HG02970 (cell line): ENCODE results near the gene CNP.
A peak's percentile ranks its signal among the peaks of the same experiment; 100 is the strongest.
"Not testable (repeated sequence)": the region's sequence is repeated elsewhere in the genome, so short reads cannot be mapped to it uniquely, and the experiment has no call there.

ENCODE experiments used
- ATAC-seq: cut with Tn5 transposase; IDR thresholded peaks from one replicate; pipeline ENCODE4 v1.9.1; 2021; ENCODE audit warnings: mild to moderate bottlenecking, moderate library complexity, moderate number of reproducible peaks; ENCODE audit not compliant: unreplicated experiment, low FRiP score

The CNP gene

DNA sequence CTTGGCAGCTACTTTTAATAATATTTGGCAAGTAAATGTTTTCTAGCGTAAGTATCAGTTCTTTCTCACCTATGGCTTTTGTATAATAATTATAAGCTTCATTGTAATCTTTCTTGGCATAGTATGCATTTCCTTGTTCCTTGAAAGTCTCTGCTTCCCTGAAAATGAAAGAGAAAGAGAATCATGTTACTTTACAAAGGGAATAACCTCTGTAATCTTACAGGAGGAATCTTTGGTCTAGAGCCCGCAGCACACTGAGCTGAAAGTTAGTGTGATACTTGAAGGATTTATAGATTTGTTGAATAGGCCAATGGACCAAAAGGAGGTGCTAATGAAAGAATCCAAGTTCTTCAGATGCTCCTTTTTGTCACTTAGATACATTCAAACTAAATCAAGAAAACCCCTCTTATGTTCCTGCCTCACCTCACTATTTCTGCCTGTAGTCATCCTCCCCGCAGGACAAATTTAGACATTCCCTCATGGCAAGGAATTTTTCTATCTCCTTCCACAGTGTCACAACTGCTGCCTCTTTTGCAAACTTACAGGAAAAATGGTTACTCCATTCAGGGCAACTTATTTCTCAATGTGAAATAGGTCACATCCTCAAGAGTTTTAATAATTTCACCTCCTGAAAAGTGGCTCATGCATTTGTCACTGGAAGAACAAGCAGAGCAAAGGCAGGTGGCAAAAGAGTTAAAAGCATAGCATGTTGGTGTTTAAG lies 34.0 kb downstream of the CNP start:
- no peak for ATAC-seq

DNA sequence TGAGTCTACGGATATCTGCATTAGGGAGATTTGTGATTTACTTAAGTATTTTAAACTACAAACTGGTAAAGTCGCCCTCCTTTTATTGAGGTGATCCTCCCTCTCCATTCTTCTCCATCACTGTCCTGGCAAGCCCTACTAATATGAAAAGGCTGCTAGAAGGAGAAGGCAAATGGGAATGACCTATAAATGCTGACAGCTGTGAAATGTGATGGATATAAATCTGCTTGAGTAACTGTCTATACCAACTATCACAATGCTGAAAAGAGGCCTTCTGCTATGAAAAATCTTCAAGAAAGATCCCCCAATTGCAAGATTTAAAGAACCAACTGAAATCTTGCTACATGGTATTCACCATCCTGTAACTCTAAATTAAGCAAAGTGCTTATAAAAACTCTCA lies 35.1 kb downstream of the CNP start:
- ATAC-seq, result no peak

DNA sequence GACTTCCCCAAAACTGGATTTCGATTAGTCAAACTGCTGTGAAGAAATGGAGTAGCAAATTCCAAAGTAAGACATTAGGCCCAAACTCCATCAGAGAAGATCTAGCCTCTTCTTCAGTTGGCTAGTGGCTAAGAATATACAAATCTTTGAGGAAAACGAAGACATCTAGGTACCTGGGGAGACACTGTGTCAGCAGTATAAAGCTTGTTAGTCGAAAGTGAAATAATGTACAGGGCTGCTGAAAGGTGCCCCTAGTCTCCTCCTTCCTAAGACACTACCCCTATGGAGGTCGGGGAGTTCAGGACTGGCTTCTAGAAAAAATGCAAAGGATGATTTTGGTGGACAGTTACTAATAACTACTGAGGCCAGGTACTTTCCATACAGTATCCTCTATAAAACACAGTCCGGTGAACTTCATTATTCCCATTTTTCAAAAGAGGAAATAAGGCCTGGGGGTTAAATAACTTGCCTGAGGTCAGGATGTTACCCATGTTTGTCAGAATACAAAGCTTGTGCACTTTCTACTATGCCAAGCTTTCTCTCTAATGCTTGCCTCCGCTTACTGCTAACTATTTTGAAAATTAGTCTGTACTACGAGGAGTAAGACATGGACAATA lies 35.7 kb downstream of the CNP start:
- no peak for ATAC-seq

DNA sequence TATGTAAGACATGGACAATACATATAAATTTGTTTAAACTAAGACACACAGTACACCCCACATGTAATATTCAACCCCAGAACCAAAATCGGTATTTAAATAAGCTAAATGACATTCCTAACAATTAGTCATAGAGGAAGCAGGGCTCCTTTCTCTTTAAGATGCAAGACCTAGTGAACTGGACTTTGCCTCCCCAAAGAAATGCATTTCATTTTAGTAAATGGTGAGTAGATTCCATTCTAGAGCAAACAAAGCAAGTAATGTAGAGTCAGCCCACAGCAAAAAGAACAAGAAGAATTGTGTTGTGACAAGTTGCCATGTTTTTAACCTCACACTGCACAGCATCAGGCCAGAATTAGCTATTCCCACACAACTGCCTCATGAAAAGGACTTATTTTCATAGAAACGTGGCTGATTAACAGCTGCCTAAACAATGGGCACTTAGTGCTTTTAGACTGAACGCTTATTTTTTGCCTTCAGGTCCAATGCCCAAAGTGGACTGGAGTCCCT lies 36.3 kb downstream of the CNP start:
- ATAC-seq, result no peak

DNA sequence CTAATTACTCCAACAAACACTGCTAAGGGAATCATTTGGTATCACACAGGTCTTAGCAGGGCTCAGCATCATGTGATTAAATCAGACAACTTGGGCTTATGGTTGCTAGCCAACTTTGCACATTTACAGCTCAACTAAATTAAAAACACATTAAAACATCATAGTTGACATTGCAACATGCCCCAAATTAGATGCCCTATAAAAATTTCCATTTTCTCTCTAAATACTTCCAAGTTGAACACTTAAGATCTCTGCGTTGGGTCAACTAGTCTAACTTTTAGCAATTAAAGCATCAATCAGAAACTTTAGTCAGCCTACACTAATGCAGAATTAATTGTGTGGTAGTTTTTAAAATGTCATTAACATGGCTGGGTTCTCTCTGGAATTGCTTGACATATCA lies 38.6 kb downstream of the CNP start:
- no peak for ATAC-seq

DNA sequence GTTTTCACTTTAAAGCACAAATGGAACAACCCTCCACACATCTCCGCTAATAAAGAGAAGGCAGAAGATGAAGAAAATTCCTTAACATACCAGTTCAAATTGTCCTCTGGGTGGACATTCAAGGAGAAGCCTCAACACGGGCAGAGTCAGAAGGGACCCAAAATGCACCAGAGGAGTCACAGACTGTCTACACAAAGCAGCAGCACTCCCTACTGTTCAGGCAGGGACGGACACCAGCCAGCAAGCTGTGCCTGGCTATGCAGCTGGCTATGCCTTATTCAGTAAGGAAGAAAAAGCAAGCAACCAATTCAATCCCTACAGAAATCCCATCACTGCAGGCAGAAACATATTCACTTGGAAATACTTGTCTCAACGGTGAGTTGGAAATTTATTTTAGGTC lies 42.6 kb downstream of the CNP start:
- no peak for ATAC-seq

DNA sequence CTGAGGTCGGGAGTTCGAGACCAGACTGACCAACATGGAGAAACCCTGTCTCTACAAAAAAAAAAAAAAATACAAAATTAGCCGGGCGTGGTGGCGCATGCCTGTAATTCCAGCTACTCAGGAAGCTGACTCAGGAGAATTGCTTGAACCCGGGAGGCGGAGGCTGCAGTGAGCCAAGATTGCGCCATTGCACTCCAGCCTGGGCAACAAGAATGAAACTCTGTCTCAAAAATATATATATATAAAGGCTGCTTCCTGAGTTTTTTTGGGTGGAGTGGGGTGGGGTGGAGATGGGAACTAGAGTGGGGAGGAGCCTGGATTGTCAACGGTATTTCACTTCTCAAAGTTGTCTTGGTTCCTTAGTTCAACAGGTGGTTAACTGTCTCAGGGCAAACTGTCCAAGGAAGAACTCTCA lies 43.7 kb downstream of the CNP start:
- not testable (repeated sequence) for ATAC-seq

DNA sequence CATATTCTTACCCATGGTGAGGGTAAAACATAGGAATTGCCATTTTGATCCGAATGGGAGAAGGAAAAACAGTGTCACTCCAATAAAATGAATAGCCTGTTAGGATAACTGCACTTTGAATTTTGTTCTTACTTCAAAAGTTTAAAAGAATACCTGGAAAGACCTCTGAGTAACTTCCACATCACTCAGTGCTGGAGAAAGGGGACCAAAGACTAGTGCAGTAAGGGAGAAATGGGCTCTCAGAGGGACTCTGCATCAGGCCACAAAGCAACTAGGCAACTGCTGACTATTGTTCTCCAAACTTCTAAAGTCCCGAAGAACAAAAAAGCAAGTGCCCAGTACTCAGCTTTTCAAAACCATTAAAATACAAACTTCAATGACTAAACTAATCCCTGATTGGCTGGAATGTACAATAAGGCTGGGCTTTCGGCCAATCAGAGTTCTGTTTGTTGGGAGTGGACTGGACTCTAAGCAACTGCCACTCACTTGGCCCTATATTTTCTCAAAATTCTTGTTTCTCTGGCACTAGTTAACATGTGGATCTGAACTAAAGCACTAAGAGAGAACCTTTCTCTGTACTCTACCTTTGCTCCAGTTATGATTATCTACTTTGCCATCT lies 44.4 kb downstream of the CNP start:
- ATAC-seq, result no peak

DNA sequence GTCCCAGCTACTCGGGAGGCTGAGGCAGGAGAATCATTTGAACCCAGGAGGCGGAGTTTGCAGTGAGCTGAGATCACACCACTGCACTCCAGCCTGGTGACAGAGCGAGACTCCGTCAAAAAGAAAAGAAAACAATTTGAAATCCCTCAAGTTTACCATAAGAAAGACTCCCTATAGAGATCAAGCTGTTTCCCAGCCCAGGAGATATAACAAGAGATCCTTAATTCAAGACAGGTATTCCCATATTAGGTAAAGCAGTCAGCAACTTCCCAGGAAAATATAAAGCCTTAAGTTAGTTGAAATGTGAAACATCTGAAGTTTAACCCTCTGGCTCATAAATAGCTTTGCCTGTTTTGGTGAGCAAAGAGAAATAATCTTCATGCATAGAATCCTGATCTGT lies 45.8 kb downstream of the CNP start:
- not testable (repeated sequence) for ATAC-seq

DNA sequence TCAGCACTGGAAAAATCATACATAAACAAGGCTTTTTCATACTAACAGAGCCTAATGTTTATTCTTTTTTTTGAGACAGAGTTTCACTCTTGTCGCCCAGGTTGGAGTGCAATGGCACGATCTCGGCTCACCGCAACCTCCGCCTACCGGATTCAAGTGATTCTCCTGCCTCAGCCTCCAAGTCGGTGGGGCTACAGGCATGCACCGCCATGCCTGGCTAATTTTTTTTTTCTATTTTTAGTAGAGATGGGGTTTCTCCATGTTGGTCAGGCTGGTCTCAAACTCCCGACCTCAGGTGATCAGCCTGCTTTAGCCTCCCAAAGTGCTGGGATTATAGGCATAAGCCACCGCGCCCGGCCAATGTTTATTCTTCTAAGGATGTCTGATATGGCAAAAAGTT lies 47.1 kb downstream of the CNP start:
- ATAC-seq, result not testable (repeated sequence)

DNA sequence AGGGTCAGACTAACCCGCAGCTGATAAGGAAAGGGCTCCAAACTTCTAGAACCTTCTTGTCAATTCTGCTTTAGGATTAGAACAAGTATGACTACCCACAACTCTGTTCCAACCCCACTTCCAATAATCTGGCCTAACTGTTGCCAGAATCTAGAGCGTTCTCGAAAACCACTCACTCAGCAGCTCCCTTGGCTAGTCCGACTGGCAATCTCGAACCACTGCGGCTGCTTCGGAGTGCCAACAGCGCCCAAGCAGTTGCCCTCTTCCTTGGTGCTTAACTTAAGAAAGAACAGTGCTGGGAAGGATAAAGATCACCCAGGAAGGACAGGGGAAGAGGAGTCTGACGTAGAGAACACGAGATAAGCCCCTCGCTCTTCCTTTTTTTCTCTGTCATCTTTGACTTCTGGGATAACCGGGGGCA lies 49.8 kb downstream of the CNP start:
- no peak for ATAC-seq

DNA sequence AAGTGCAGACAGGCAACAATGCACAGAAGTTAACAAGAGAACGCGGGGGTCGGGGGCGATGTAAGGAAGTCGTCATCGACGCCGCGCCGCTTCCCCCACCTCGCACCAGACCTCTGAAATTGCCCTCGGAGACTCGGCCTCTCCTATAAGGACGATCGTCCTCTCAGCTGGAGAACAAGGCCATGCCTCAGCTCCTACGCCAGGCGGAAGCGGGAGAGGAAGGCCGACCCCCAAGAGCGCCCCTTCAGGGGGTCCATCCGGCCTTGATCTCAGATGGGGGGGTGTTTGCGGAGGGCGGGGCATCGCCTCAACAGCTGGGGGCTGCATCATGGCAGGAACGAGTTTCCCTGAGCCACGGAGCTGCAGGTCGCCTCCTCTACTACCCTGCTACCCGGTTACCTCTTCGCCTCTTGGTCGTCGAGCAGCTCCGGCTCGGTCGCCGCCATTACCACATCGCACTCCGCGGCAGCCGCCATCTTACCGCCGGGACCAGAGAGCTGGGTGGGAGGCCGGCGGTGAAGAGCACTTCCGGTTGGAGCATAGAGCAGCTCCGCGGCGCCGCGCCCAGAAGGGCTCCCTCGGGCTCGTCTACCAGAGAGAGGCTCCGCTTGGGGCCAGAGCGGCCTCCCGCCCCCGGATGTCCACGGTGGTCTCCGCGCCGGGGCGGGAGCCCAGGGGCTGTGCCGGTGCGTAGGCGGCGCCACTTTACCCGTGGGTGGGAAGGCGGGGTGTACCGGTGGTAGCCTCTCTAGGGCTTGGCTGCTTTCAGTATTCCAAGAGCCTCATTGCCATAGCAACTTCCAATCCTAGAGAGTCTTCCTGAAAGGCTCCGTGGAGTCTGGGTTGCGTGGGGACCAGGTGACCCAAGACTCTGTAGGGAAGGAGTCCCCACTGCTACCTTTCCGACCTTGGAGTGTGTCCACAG lies 50.6 kb downstream of the CNP start, which contains the start of gene DNAJC7:
Gene DNAJC7, minus strand, starts transcription at position 499 of the 925 bp plus-strand sequence. Its CDS starts 23 bp downstream, at position 476.
- ATAC-seq, result peak; percentile 68

DNA sequence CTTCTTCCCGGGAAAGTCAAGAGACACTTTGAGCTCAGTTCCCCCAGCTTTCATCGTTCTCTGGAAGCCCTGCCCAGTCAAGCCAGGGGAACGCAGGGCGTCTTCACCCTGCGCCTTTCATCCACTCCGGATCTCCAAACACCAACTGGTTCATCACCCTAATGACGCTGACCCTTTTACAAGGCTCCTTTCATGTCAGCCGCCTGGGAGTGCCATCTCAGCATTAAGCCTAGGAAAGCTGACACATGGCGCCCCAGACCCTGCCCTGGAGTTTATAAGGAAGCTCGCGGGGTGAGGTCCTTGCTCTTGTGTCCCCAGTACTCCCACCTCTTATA lies 51.2 kb downstream of the CNP start:
- ATAC-seq, result no peak

DNA sequence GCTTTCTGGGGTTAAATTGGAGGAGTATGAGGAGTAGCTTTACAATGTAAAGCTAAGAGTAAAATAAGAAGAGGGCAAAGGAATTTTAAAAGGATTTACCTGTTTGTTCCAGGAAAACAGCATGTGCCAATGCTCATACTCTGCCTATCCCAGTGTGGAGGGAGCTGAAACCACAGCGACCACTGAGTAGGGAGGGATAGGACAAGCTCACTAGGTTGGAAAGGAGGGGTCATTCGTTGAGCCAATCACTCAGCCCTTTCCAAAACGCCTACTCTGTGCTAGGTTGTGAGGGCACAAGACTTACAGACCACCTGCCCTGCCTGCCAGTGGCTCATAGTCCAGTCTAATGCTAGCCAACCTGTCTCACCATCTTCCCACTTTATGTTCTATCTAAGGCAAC lies 51.7 kb downstream of the CNP start:
- ATAC-seq, result no peak

DNA sequence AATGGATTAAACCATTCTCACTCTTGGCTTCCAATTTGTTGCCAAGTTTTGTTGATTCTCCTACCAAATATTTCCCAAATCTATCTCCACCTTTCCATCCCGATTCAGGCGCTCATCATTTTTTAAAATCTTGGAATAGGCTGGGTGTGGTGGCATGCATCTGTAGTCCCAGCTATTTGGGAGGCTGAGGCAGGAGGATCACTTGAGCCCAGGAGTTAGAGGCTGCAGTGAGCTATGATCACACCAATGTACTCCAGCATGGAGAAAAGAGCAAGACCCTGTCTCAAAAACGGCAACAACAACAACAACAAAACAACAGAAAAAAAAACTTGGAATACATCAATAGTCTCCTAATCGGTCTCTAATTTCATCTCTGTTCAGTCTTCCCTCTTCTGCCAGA lies 52.4 kb downstream of the CNP start:
- ATAC-seq, result no peak

DNA sequence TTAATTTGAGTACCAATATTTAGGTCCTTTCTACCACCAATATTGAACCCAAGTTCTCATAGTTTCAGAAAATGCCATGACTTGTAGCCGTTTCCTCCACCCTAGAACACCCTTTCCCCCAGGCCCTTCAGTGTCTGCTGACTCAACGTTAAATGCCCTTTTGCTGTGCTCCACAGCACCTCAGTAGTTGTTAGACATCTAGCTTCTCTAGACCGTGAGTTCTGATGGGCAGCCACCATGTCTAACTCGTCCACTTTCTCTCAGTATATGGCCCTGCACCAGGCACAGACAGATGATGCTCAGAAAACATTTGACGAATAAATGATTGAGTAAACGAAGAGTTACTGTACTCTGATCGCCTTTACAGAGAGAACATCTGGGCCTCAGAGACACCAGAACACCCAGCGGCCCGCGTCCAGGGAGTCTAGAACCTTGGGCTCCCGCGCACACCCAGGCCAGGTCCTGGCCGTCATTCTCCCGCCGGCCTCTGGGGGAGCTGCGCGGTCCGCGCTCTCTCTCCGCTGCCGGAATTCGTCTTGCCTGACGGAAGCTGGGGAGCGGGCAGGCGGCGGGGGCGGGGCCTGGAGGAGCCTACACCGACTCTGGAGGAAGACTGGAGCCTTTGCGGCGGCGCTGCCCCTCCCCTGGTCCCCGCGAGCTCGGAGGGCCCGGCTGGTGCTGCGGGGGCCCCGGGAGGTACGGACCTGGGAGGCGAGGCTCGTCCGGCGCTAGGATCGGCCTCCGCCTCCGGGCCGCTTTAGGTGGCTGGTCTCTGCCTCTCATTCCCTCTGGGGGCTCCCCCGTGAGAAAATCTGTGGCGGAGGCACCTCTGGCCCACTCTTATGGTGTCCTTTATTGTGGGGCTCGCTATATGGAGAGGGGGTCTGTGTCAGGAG lies 53.2 kb downstream of the CNP start, which contains the start of gene NKIRAS2:
Gene NKIRAS2, plus strand, starts transcription at position 582 of the 896 bp plus-strand sequence. CDS start 1,488 bp downstream, outside the sequence.
- peak; percentile 47 for ATAC-seq

DNA sequence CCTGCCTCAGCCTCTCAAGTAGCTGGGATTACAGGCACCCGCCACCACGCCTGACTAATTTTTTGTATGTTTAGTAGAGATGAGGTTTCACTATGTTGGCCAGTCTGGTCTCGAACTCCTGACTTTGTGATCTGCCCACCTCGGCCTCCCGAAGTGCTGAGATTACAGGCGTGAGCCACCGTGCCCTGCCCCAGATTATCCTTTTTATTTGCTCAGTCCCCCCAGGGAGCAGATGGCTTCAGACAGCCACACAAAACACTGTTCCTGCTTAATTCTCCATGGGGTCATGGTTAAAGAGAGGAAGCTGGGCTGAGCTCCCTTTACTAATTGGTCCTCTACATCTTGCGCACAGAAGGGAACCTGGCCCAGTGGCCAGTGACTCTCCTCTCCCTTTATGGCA lies 54.2 kb downstream of the CNP start:
- not testable (repeated sequence) for ATAC-seq

DNA sequence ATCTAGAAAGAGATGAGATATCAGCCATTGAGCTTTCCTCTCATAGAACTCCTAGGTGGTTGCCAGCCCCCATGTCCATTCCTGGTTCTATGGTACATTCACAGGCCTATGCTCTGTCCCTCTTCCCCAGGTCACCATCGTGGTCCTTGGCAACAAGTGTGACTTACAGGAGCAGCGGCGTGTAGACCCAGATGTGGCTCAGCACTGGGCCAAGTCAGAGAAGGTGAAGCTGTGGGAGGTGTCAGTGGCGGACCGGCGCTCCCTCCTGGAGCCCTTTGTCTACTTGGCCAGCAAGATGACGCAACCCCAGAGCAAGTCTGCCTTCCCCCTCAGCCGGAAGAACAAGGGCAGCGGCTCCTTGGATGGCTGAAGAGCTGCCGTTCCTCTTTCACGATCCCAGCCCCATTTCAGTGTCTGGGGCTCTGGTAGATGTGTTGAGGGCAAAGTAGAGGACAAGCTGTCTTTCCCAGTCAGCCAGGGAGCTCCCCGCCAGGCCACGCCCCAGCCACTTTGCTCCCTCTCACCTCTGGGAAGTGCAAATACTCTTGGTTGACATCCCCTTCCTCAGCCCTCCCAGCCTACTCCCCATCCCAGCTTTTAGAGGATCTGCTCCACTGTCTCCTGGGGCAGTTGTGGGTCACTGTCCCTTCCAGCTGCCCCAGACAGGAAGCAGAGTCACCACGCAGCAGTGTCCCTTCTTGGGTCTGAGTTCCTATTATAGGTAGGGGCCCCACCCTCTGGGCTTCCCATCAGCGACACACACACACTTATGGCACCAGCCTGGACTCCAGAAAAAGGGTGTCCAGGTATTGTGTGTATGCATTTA lies 57.1 kb downstream of the CNP start:
- no peak for ATAC-seq

DNA sequence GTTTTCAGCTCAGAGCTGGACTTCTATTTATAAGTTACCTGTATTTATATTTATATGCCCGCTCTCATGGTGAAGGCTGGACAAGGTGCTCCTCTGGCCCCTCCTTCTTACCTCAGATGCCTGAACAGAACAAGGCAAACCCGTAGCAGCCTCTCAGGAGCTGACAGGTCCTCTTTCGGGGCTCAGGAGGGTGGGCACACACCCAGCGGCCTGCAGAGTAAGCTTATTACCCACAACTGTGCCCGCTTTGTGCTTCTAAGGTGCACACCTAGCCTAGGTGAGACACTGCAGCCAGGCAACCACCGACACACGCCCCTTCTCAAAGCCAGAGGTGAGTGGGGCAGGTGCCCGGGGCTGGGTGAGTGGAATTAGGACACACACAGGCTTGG lies 58.6 kb downstream of the CNP start:
- ATAC-seq, result no peak
